HG03139 (cell line): Measurements from ENCODE around the gene CLDN20.
"Not testable (repeated sequence)": the region's sequence is repeated elsewhere in the genome, so short reads cannot be mapped to it uniquely, and the experiment has no call there.

Experiments
- ATAC-seq: cut with Tn5 transposase; IDR thresholded peaks from one replicate; pipeline ENCODE4 v1.9.1; 2021; ENCODE audit not compliant: unreplicated experiment

CLDN20 gene, protein sequence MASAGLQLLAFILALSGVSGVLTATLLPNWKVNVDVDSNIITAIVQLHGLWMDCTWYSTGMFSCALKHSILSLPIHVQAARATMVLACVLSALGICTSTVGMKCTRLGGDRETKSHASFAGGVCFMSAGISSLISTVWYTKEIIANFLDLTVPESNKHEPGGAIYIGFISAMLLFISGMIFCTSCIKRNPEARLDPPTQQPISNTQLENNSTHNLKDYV

DNA sequence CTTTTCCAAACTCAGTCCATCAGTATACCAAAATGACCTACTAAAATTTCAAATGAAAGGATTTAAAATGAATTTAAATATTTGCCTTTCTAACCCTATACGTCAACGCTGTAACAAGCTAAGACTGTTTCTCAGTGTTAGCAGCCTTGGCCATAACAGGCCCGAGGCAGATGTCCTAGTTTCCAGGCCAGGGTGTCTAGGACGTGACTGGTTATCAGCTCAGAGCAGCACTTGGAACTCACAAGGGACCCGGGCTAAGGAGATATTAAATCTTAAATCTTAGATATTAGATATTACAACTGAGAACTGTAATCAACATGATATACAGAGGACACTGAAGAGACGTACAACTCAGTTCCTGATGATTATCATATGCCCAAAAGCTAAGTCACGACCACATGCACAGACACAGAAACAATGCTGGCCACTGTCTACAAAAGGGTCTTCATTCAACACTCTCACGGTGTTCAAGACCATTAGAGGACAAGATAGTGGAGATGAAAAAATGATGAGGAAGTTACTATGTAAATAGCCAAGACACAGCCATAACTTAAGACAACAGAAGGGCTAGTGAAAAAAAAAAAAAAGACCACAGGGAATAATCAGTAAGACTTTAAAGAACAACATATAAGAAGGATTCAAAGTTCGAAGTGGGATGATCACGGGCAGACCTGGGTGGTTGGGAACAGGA lies at the start of gene CLDN20:
Gene CLDN20 (plus strand): TSS at position 641 of the 691 bp plus-strand sequence. CDS start 11,707 bp downstream, outside the sequence.
- no peak for ATAC-seq

DNA sequence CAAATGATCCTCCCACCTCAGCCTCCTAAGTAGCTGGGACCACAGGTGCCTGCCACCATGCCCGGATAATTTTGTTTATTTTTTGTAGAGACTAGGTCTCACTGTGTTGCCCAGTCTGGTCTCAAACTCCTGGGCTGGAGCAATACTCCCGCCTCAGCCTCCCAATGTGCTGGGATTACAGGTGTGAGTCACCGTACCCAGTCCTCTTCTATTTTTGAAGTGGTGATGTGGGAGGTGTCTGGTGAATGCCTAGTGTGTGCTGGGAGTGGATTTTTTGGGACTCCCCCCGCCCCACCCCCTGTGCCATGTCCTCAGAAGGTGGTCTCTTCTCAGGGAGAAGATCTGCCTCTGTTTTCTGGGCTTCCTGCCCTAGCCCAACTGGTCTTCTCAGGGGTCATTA lies 47.9 kb upstream of the CLDN20 start:
- no peak for ATAC-seq

DNA sequence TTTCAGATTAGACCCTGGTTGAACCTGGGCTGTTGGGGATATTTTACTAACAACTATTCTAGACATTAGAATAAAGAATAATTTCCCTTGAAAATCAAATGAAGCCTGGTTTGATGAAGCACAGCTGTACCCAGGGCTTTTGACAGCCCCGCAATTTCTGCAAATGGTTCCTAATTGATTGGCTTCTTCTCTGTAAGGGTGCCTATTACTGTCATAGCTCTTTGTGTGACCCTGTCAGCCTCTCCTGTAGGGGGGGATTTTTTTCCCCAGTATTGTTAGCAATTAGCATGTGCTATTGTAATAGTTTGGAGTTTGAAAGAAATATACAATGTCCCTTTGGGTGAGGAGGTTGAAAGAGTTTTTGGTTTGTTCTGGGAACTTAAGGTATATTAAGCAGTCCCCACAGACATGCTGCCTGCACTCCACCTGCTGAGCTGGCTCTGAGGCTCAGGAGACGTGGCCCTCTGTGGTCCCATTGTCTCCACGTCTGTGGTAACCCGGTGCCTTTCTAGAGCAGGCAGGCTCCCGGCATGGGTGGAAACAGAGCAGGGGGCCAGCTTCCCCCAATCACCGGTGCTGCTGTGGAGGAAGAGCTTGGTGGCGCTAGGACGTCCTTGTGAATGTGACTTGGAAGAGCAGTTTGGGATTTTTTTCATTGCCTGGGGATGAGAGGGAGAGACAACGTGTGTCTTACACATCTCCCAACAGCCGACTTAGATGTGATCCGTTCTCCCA lies 47.3 kb upstream of the CLDN20 start:
- no peak for ATAC-seq

DNA sequence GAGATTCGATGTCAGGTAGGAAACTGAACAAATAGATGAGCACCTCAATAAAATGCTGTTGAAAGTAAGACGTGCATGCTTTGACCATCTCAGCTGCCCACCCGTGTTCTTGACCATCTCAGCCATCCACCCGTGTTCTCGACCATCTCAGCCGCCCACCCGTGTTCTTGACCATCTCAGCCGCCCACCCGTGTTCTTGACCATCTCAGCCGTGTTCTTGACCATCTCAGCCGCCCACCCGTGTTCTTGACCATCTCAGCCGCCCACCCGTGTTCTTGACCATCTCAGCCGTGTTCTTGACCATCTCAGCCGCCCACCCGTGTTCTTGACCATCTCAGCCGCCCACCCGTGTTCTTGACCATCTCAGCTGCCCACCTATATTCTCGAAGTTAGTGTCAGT lies 45.1 kb upstream of the CLDN20 start:
- ATAC-seq, result not testable (repeated sequence)

DNA sequence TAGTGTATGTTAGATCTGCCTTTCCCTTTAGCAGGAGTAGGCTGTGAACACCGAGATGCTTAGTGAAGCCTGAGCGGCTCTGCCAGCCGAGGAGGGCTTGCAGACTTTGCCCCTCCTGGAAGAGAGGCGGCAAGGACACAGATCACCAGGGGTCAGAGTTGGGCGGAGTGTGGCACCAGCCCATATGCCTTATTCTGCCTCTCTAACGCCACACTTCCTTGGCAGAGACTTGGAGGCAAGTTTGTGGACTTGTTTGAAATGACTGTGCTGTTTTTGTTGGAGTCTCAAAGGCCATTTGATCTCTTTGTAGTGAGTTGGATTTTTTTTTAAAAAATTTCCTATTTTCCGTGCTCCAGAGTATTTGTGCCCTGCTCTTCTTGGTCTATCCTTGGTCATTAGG lies 44.5 kb upstream of the CLDN20 start:
- no peak for ATAC-seq

DNA sequence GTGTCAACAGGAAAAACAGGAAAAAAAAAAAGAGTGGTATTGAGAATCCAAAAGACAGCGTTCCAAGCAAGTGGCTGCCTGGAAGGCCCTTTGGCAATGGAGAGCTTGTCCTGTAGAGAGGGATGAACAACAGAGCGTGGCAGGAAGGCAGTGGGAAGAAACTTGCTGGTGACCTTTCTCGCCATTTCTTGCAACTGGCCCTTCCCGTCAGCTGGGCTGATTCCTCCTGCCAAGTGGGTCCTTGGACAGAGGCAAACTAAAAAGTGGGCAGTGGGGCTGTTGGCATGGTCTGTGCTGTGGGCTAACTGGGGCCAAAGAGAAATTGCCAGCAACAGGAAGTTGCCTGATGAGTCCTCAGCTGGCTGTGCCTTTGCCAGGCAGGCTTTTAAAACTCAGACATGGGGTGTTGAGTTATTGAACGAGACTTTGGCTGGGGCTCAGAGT lies 43.9 kb upstream of the CLDN20 start:
- no peak for ATAC-seq

DNA sequence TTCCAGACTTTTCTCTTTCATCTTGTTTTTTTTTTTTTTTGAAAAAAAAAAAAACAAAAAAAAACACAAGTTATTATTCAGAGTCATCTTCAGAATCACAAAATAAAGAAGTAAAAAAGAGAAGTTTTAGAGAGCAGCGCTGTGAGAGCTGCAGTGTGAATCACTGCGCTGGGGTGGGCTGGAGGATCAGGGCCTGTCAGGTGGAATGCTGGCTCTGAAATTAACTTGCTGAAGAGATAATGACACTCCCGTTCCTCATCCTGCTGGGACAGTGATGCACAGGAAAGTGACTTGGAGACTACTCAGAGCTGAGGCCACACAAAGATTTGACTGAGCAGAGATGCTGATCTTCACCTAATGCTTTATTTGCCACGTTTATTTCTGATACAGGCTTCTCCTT lies 42.7 kb upstream of the CLDN20 start:
- no peak for ATAC-seq

DNA sequence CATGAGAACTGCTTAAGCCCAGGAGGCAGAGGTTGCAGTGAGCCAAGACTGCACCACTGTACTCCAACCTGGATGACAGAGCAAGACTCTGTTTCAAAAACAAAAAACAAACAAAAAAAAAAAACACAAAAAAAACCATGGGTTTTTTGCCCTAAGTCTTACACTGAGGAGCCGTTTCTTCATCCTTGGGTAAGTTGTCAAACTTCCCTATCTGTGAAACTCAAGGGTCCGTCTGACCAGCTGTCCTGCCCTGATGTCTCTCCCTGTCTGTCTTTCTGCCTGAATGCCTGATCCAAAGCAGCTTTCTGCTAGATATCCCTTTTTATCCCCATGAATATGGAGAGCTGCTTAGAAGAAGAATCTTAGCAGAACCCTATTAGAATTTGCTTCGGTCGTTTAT lies 41.3 kb upstream of the CLDN20 start:
- no peak for ATAC-seq

DNA sequence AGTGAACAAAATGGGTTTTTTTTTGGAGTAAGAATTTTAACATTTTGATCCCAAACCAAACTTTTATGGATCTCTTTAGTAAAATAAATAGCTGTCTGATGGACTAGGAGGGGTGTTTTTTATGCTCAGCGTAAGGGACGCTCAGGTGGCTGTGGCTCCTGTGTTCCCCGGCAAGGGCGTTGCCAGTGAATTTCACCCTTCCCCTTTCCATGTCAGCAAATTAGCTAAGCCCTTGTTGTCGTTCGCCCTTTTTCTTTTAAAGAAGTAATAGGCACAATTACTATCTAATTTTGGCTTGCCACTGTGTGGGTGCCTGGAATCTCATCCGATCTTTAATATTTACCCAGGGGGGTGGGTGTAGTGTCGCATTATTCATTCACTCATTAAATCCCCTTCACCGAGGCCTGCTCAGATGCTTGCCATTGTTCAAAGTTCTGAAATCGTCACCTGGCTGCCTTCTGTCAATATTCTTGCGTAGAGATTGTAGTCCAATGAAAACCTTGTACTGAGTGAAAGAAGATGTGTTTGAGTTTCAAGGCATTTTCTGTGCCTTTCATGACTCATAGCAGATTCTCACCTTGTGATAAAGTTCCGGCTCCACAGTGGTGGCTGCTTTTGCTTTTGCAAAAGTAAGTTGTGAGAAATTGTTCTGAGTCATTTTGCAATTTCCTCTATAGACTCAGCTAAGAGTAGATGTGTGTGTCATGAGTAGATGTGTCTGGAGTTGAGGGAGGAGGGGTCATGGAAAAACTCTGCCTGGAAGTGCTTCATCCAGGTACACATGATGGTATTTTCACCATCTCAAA lies 40.0 kb upstream of the CLDN20 start:
- ATAC-seq, result peak; percentile 97

DNA sequence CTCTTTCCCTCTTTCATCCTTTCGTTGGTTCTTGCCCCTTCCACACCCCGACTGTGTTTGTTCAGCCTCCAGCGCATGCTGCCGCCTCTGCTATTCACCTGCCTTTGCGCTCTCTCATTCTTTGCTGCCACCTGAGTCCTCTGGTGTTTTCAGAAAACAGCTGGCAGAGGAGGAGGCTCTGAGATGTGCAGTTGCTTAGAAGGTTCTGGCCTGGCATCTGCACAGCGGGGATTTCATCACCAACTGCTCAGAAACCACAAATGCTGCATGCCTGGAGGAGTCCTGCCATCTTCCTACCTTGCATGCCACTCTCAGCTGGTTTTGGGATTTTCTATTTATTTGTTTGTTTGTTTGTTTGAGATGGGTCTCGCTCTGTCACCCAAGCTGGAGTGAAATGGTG lies 39.2 kb upstream of the CLDN20 start:
- ATAC-seq, result no peak

DNA sequence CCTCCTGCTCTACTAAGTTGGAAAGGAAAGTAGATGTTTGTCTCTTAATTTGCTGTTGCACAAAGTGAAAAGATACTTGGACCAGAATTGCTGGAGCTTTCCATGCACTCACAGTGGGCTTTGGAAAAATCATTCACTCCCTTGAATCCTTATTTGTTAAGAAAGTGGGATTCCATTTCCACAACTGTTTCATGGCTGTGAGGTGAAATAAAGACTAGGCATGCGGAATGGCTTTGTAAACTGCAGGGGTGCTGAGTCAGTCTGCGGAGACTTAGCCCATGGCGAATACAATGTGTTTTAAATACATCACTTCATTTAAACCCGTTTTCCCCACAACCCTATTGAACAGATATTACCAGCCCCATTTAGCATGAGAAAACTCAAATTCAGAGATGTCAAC lies 36.8 kb upstream of the CLDN20 start:
- ATAC-seq, result no peak

DNA sequence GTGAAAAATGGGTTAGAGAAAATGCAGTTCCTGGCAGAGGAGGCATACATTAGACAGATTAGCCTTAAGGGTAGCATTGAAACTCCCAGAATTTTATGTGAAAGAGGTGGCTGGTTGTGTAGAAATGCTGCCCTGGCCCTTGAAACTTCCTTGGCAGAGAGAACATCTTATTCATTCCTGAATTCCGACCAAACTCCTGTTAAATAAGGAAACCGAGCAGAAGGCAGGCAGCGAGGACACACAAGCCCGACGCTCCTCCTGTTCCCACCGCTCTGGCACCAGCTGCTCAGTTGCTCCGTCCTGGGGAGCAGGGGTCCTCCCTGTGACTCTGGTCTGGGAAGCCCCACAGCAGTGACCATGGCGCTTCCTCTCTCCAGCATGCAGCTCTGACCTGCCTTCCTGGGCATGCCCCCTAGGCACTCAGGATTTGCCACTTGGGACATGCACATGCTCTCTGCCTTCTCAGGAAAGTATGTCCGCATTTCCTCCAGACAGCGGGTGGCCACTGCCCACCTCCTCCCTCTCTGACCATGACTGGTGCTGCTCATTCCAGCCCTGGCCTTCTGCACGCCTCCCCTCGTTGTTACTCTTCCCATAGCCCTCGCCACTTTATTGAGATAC lies 35.2 kb upstream of the CLDN20 start:
- ATAC-seq, result no peak

DNA sequence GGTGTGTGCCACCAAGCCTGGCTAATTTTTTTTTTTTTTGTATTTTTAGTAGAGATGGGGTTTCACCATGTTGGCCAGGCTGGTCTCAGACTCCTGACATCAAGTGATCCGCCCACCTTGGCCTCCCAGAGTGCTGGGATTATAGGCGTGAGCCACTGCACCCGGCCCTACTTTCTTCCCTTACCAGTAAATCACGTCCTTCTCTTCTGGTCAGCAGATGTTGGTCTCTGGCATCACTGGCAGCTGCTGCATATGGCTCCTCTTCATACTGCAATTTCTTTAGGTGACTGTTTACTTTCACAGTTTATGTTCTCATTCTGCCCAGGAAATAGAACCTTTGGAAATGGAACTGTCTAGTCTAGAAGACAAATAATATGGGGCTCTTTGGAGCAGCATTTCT lies 32.8 kb upstream of the CLDN20 start:
- not testable (repeated sequence) for ATAC-seq

DNA sequence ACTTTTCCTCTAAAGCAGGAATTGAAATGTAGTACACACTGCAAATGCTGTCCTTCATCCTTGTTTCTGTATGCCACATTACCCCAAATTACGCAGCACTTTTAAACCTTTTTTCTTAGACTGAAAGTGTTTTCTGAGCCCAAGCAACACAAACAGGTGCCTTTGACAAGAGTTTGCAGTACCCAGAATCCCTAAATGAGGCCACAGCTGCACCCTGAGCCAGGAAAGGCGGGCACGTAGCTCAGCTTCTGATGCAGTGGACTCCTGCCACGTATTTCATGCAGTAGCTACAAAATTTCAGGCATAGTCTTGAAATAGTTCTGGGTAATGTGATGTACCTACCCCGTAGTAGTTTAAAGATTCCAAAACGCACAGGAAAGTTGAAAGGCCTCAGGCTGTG lies 31.0 kb upstream of the CLDN20 start:
- no peak for ATAC-seq

DNA sequence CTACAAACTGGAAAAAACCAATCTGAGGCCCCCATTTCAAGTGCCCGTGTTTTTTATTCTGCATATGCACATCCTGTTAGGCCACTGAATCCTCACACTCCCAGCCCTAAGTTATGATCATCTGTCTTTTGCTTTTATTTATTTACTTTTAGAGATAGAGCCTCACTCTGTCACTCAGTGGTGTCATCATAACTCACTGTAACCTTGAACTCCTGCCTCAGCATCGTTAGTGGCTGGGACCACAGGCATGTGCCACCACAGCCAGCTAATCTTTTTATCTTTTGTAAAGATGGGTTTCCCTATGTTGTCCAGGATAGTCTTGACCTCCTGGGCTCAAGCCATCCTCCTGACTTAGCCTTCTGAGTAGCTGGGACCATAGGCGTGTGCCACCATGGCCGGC lies 29.6 kb upstream of the CLDN20 start:
- ATAC-seq, result no peak

DNA sequence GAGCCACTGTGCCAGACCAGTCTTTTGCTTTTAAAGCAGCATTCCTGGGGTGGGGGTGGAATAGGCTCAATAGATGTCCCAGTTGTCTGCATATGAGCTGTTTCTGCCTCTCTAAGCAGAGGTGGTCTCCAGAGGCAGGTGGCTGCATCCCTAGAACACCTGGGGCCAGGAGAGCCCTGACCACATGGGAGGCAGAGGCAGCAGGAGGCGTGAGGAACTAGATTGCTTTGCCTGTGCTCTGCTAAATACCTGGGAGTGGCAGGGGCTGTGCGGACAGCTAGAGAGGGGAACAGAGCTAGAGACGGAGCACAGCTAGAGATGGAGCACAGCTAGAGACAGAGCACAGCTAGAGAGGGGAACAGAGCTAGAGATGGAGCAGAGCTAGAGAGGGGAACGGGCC lies 29.1 kb upstream of the CLDN20 start:
- no peak for ATAC-seq

DNA sequence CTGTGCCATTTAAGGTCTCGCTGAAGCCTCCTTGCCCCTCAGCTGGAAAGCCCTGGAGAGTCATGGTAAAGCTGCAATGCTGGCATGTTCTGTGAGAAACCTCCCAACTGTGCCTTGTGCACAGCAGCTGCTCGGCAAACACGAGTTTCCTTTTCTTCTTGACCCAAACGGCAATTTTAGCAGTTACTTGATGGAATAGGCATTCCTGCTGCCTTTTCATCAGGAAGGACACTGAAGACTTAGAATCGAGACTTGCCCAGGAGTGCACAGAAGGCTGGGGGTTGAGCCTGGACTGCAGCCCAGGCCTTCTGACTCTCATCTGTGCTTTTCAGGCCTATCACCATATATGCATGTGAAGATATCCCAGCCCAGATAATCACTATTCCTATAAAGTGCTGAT lies 28.7 kb upstream of the CLDN20 start:
- ATAC-seq, result no peak

DNA sequence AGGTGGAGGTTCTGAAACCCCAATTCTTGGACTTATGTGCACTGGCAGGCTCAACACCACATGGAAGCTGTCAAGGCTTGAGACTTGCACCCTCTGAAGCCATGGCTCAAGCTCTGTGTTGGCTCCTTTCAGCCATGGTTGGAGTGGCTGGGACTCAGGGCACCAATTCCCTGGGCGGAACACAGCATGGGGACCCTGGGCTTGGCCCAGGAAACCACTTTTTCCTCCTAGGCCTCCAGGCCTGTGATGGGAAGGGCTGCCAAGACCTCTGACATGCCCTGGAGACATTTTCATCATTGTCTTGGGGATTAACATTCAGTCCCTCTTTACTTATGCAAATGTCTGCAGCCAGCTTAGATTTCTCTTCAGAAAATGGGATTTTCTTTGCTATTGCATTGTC lies 26.2 kb upstream of the CLDN20 start:
- ATAC-seq, result no peak

DNA sequence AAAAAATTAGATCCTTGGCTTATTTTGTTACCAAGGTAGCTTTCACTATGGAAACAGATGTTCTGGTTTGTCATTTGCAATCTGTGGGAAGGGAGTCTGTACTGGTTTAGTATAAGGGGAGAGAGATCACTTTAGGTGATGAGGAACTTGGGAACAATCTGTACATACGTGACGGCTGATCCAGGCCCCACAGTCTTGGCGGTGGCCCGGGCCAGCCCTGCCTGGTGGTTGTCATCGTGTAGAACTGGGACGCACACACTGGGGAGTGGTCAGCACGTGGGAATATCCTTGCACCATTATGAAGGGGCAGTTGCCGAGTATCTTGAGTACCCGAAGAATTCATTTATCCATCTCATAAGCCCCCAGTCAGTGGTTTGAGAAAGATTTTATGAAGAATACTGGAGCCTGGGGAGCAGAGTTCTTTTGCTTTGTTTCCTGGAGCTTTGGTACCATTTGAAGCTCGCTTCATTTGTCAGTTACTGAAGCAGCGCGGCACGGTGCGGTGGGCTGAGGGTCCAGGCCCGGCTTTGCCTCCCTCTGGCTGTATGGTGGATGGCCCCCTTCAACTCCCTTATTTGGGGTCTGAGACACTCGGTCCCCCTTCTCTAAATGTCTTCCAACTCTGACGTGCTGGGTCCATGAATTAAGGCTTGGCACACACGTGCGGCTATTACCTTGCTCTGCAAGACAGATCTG lies 22.8 kb upstream of the CLDN20 start:
- ATAC-seq, result no peak

DNA sequence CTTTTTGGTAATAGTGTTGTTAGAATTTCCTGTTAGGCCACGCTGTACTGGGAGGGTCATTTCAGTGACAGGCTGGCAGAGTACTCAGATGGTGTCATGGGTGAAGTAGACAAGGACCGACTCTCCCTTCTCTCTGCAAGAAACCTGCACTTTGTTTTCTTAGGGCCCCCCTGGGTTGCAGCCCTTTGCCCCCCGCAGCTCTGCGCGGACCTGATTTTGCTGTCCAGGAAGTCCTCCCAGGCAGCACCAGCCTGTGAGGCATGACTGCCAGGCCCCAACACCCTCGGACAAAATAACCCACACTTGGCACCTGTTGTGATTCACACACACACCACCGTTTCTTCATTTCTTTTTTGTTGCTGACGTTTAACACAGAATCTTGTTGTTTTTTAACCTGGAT lies 21.8 kb upstream of the CLDN20 start:
- no peak for ATAC-seq
